NT2/D1 (cell line): ENCODE data around the gene TSSK2.

Experiments
- YY1 ChIP-seq: IDR thresholded peaks from 2 replicates; pipeline ENCODE4 v1.6.1; 2011; ENCODE audit not compliant: insufficient read length, insufficient read depth
- ZNF274 ChIP-seq: IDR thresholded peaks from 2 replicates; pipeline ENCODE4 v1.6.1; 2011; ENCODE audit warnings: mild to moderate bottlenecking, low read depth, low read length

DNA sequence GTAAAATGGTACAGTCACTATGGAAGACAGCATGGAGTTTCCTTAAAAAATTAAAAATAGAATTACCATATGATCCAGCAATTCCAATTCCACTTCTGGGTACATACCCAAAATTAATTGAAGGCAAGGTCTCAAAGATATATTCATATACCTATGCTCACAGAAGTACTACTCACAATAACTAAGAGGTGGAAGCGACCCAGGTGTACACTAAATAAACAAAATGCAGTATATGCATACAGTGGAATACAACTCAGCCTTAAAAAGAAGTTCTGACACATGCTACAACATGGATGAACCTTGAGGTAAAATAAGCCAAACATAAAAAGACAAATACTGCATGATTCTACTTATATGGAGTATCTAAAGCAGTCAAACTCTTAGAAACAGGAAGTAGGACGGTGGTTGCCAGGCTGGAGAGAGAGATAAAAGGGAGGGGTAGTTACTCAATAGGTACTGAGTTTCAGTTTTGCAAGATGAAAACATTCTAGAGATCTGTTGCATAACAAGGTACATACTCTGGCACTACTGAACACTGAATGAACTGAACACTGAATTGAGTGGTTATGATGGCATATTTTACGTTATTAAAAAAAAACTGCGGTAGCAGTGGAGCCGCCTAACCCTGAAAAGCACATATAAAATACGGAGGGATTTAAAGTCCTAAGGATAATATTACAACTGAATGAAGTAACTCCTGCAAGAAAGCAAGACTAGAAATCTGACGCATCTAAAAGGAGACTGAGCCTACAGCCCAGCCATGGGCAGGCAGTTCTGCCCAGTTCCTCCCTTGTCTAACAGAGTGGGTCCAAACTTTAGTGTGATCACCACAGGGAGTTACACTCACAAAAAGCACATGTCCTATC is 21.7 kb upstream of the TSSK2 start:
- TF ChIP-seq ZNF274: no peak
- no peak for TF ChIP-seq YY1
